ENCODE data around the gene MTMR12. TPM values are rescaled to one million over a fixed set of nuclear protein-coding genes. Genes with fewer than 3 reads are reported as not detected.

Gene MTMR12
- total and polyA plus RNA-seq, 2 of the 13 experiments (the other 11 are each of a cell fraction or from before 2014, with no cell fraction given) = 23.4 to 36.6 TPM

GRCh38 chr5:32274548-32275395, 38.0 kb downstream of the MTMR12 start (continued):
- TF ChIP-seq PREB (CRISPR knock-in tag; IDR thresholded peaks at IDR 0.05) = no peak
- no peak for TF ChIP-seq ZNF704 (CRISPR knock-in tag; IDR thresholded peaks at IDR 0.05; ENCODE audit: borderline replicate concordance)
- TF ChIP-seq KAT8 (CRISPR knock-in tag; IDR thresholded peaks at IDR 0.05) = no peak

GRCh38 chr5:32273821-32274220, 38.9 kb downstream of the MTMR12 start:
- Histone ChIP-seq H3K36me3 (replicated peaks in 1 of 2; ENCODE audit: control insufficient read depth in 1 of 2, insufficient read depth in 2 of 2, low read length in 2 of 2) (peaks cover 6 to 42% of the 10 kb centered on the region in 2 experiments; a peak in 4 of 5 replicates), H3K4me2 (ENCODE audit: low read depth, low read length) (no peak overlapping the region), H3K4me1 (ENCODE audit: insufficient read depth, low read length) (peaks cover 93% of the 10 kb centered on the region), H3K27ac (ENCODE audit: extremely low read length, insufficient read depth, low read length) (peak overlapping the region; percentile 67), H3K27me3 (ENCODE audit: control insufficient read depth in 1 of 2, insufficient read depth in 2 of 2, low read length in 2 of 2) (no peaks in the 10 kb centered on the region), H3K9ac (ENCODE audit: insufficient read depth, low read depth, low read length) (no peak overlapping the region), H3K79me2 (ENCODE audit: insufficient read depth, low read length) (peaks cover 34% of the 10 kb centered on the region), H4K20me1 (ENCODE audit: insufficient read depth, low read length) (no peaks in the 10 kb centered on the region), H3K4me3 (replicated peaks in 1 of 3; ENCODE audit: insufficient read depth in 1 of 3, low read depth in 2 of 3, low read length in 3 of 3) (no peak overlapping the region), H3K9me3 (ENCODE audit: low read length) (no peaks in the 10 kb centered on the region), H2AFZ (ENCODE audit: low read length) (no peak overlapping the region)
- ATAC-seq = 0 out of 3 replicates have a peak, but pooled peaks have one; percentile 9
- peak; percentile 25 for DNase-seq (ENCODE audit: low spot score)
- BruUV-seq (replicated peaks) = no TSS peak
- in situ Hi-C loops (cut with HindIII; ENCODE audit: extremely low pct_ligation_motif_present, low pct_unique_long_range_greater_than_20kb) = no loop called here
- TF ChIP-seq FOXP1 (IDR thresholded peaks at IDR 0.05) (no peak), FOXP1 (CRISPR knock-in tag; IDR thresholded peaks at IDR 0.05) (0 out of 2 replicates have a peak, but pooled peaks have one; percentile 35), MTA1 (CRISPR knock-in tag; IDR thresholded peaks at IDR 0.05; ENCODE audit: borderline replicate concordance) (no peak), FOXA3 (CRISPR knock-in tag; IDR thresholded peaks at IDR 0.05) (peak; percentile 54; the same call in 1 of the 2 replicates), FOXA1 (IDR thresholded peaks at IDR 0.05) (no peak), FOXA1 (CRISPR knock-in tag; IDR thresholded peaks at IDR 0.05) (0 out of 2 replicates have a peak, but pooled peaks have one; percentile 10)
- CTCF ChIA-PET (ENCODE audit: low intra/inter-chr PET ratio, low total read pairs) = no interaction called here
- FAIRE-seq = no peak
- intact Hi-C loops (cut with micrococcal nuclease; ENCODE audit: unreplicated experiment) = loop anchor here (2.0 to 5.0 kb wide), 3 partner anchors 38 to 58 kb away; partner anchors contain the start of gene MTMR12
- whole genome bisulfite sequencing (ENCODE audit: low lambda C conversion rate) = 76% methylated on average over 2 of the region's 2 CpGs
- POLR2A ChIA-PET = interaction anchor here (1.5 to 4.9 kb wide), 4 partner anchors 26 to 57 kb away, joined by 3 to 40 read pairs (median 8); partner anchors contain the start of gene MTMR12

All from HepG2 (cell line).